Tibial nerve (tissue), 3 donors: Measurements from ENCODE around the gene OR51D1.

Experiments
- EP300 ChIP-seq, 2 donors: sonication (generic); formaldehyde crosslinking; IDR thresholded peaks; one replicate each; pipeline ENCODE4 v1.6.1; 2017; ENCODE audit warnings: antibody characterized with exemption in 2 of 2, mild to moderate bottlenecking in 1 of 2
- POLR2A ChIP-seq, 2 donors: fragments of 450-650 bp; IDR thresholded peaks; one replicate each; pipeline ENCODE4 v1.6.1; 2017; ENCODE audit warnings: antibody characterized with exemption in 2 of 2, mild to moderate bottlenecking in 2 of 2, moderate library complexity in 2 of 2

DNA sequence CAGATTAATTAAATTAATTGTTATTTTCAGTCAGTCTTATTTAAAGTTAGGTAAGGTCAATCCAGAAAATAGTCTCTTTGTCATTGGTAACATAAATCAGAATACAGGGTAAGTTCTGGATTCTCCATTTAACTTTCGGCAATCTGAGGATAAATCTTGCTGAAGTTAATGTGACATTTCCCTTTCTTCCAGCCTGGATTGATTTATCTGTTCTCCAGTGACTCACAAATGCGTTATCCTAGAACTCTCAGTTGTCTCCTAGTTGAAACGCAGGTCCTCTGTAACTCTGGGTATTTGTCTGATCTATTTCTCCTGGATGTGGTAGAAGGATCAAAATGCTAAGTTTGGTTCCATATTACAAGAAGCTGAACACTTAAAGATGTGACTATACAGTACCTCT, 27.5 kb downstream of the OR51D1 start:
- no peak for TF ChIP-seq EP300 (IDR thresholded peaks at IDR 0.05)
- no peak for TF ChIP-seq POLR2A (IDR thresholded peaks at IDR 0.05)
